DOHH2 (cell line): ENCODE data around the gene RBL2.
A peak's percentile ranks its signal among the peaks of the same experiment; 100 is the strongest.

ENCODE experiments used
- H3F3A ChIP-seq: fragments of 200-600 bp; sonication (generic), shearing (Covaris generic); 2 replicates; pipeline ENCODE4 v1.6.0; 2016; ENCODE audit warnings: antibody characterized with exemption, mild to moderate bottlenecking; ENCODE audit not compliant: control insufficient read depth, insufficient read depth
- H3K27ac ChIP-seq: fragments of 200-600 bp; sonication (generic); 2 replicates; pipeline ENCODE4 v1.5.1; 2014; ENCODE audit warnings: low read depth, mild to moderate bottlenecking, low read length, moderate library complexity
- H3K27me3 ChIP-seq: fragments of 200-600 bp; sonication (generic); 2 replicates; pipeline ENCODE4 v1.6.1; 2014; ENCODE audit warnings: mild to moderate bottlenecking, low read length, mixed read lengths; ENCODE audit not compliant: control insufficient read depth
- H3K36me3 ChIP-seq: fragments of 200-600 bp; sonication (generic); 2 replicates; pipeline ENCODE4 v1.6.1; 2014; ENCODE audit warnings: mild to moderate bottlenecking, low read length, moderate library complexity, mixed read lengths; ENCODE audit not compliant: control insufficient read depth
- H3K4me1 ChIP-seq: fragments of 200-600 bp; sonication (generic); 2 replicates; pipeline ENCODE4 v1.6.1; 2014; ENCODE audit warnings: mild to moderate bottlenecking, low read length, mixed read lengths; ENCODE audit not compliant: control insufficient read depth
- H3K4me2 ChIP-seq: fragments of 200-600 bp; sonication (generic); 2 replicates; pipeline ENCODE4 v1.6.0; 2014; ENCODE audit warnings: mild to moderate bottlenecking, low read length, moderate library complexity
- H3K4me3 ChIP-seq: fragments of 200-600 bp; sonication (generic); 2 replicates; pipeline ENCODE4 v1.5.1; 2014; ENCODE audit warnings: mild to moderate bottlenecking, low read length, mixed read lengths
- H3K79me2 ChIP-seq: fragments of 200-600 bp; sonication (generic); 2 replicates; pipeline ENCODE4 v1.6.1; 2014; ENCODE audit warnings: mild to moderate bottlenecking, low read length, mixed read lengths; ENCODE audit not compliant: control insufficient read depth
- H3K9me2 ChIP-seq: fragments of 200-600 bp; sonication (generic); replicated peaks from 2 replicates; pipeline ENCODE4 v1.6.1; 2014; ENCODE audit warnings: mild to moderate bottlenecking, low read length, mixed read lengths; ENCODE audit not compliant: control insufficient read depth
- H3K9me3 ChIP-seq: fragments of 200-600 bp; sonication (generic); 2 replicates; pipeline ENCODE4 v1.6.1; 2014; ENCODE audit warnings: antibody characterized with exemption, low read length, mixed read lengths; ENCODE audit not compliant: control insufficient read depth, insufficient read depth
- H4K20me1 ChIP-seq: fragments of 200-600 bp; sonication (generic); 2 replicates; pipeline ENCODE4 v1.6.0; 2014; ENCODE audit warnings: low read depth, mild to moderate bottlenecking, antibody characterized with exemption, low read length, moderate library complexity; ENCODE audit not compliant: control insufficient read depth, insufficient read depth
- EZH2phosphoT487 ChIP-seq: fragments of 200-600 bp; sonication (generic); IDR thresholded peaks from 2 replicates; pipeline ENCODE4 v1.6.1; 2017; ENCODE audit warnings: borderline replicate concordance, mild to moderate bottlenecking, antibody characterized with exemption, low read length, moderate library complexity, mixed read lengths
- TF ChIP-seq, protein P1 (sequence below): fragments of 200-600 bp; sonication (generic); IDR thresholded peaks from one replicate; pipeline ENCODE4 v1.5.1; 2014; ENCODE audit warnings: antibody characterized with exemption, mild to moderate bottlenecking, low read depth, low read length; ENCODE audit not compliant: poor library complexity, severe bottlenecking

RBL2 gene

DNA sequence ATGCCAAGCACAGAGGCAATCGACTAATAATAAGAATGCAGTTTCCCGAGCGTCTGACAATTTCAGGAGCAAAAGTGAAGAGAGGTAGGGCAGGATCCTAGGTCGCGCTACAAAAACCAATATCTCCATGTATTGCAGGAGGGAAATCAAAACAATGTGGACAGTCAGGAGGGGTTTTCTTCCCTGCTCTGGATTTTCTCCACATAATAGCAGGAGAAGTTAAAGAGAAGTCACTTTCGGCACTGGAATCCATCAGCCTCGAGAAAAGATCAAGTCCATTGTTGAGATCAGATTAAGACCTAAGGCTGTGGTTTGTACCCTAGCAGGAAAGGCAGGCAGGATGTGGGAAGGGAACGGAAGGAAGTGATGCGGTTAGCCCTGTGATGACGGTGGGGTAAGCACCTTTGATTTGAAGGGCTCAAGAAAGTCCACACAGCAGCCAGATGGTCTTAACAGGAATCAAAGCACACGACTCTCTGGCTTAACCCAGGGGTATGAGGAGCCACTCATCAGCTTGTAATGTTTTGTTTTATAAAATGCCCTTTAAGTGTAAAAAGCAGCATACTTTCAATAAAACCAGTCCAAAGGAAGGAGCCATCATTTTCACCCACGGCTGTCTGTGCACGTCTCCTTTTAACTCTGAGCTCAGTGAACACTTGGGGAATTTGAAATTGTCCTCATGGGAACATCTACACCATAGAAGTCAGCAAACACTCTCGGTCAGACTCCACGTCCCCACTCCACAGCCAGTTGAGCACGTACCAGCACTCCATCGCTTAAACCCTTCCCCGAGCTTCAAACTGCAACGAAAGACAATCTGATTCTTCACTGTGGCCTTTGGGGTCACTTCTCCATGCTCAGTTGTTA is 84.5 kb downstream of the RBL2 start:
- 0 out of 2 replicates have a peak, but pooled peaks cover 3% of the 10 kb centered on the region for H4K20me1 ChIP-seq
- peaks cover 35% of the 10 kb centered on the region for H3K27me3 ChIP-seq
- peak overlapping the region; percentile 71 for H3K4me3 ChIP-seq
- H3K9me2 ChIP-seq: no peaks in the 10 kb centered on the region
- H3K36me3 ChIP-seq: no peaks in the 10 kb centered on the region
- peak overlapping the region; percentile 63 for H3K27ac ChIP-seq
- H3K79me2 ChIP-seq: no peaks in the 10 kb centered on the region
- H3K4me2 ChIP-seq: peak overlapping the region; percentile 97
- H3K9me3 ChIP-seq: 0 out of 2 replicates have a peak, but pooled peaks cover under 1% of the 10 kb centered on the region
- TF ChIP-seq, protein P1, sequence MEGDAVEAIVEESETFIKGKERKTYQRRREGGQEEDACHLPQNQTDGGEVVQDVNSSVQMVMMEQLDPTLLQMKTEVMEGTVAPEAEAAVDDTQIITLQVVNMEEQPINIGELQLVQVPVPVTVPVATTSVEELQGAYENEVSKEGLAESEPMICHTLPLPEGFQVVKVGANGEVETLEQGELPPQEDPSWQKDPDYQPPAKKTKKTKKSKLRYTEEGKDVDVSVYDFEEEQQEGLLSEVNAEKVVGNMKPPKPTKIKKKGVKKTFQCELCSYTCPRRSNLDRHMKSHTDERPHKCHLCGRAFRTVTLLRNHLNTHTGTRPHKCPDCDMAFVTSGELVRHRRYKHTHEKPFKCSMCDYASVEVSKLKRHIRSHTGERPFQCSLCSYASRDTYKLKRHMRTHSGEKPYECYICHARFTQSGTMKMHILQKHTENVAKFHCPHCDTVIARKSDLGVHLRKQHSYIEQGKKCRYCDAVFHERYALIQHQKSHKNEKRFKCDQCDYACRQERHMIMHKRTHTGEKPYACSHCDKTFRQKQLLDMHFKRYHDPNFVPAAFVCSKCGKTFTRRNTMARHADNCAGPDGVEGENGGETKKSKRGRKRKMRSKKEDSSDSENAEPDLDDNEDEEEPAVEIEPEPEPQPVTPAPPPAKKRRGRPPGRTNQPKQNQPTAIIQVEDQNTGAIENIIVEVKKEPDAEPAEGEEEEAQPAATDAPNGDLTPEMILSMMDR: no peak
- TF ChIP-seq EZH2phosphoT487: no peak
- peaks cover 29% of the 10 kb centered on the region for H3K4me1 ChIP-seq
- no peaks in the 10 kb centered on the region for H3F3A ChIP-seq

DNA sequence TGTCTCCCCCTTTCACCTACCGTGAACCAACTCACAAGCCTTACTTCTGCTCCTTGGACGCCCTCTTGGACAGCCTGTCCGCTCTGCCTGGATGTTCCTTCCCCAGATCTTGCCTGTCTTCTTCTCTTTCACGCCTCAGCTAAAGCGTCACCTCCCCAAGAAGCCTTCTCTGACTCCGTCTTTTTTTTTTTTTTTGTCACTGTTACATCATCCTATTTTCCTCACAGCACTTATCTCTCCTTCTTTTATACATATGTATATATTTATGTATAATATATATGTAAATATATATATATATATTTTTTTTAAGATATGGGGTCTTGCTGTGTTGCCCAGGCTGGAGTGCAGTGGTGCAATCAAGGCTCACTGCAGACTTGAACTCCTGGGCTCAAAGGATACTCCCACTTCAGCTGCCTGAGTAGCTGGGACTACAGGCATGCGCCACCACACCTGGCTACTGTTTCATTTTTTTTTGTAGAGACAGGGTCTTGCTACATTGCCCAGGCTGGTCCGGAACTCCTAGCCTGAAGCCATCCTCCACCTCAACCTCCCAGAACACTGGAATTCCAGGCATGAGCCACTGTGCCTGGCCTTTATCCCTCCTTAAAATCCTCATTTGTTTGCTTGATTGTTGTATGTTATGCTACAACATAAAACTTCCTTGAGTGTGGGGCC is 85.3 kb downstream of the RBL2 start:
- peak overlapping the region; percentile 63; the same call in 1 of the 2 replicates for H3K27ac ChIP-seq
- TF ChIP-seq, protein P1: no peak
- TF ChIP-seq EZH2phosphoT487: no peak
- H3K9me2 ChIP-seq: no peaks in the 10 kb centered on the region
- H3K9me3 ChIP-seq: no peaks in the 10 kb centered on the region
- peak overlapping the region; percentile 71 for H3K4me3 ChIP-seq
- H3K4me1 ChIP-seq: peaks cover 29% of the 10 kb centered on the region
- 0 out of 2 replicates have a peak, but pooled peaks cover 3% of the 10 kb centered on the region for H4K20me1 ChIP-seq
- H3K4me2 ChIP-seq: peak overlapping the region; percentile 97
- H3K79me2 ChIP-seq: no peaks in the 10 kb centered on the region
- peaks cover 35% of the 10 kb centered on the region for H3K27me3 ChIP-seq
- no peaks in the 10 kb centered on the region for H3F3A ChIP-seq
- no peaks in the 10 kb centered on the region for H3K36me3 ChIP-seq

DNA sequence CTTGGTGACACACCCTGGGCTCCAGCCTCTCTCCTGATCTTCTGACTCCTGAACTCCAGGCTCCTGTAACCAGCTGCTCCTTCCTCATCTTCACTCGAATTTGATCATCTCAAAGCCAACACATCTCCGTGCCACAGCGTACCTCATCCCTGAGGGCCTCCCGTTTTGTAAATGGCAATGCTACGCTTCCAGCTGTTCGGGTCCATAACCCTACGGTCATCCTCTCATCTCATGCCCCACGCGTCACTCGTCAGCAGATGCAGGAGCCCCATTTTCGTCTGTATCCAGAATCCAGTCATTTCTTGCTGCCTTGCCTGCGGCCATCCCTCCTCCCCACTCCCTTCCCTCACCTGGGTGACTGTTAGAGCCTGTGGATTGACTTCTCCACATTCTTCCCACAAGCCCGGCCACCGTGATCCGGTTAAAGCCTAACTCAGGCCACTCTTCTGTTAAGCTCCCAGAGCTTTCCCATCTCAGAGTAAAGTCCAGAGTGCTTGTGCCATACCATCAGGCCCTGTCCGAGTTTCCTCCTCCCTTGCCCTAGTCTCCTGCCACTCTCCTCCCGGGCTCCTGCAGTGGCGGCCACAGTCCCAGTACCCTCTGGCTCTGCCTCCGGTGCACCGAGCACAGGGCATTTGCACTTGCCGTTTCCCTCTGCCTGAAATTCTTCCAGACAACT is 89.0 kb downstream of the RBL2 start:
- Histone ChIP-seq H3K27me3 (peaks cover 23% of the 10 kb centered on the region), H4K20me1 (0 out of 2 replicates have a peak, but pooled peaks cover 3% of the 10 kb centered on the region), H3K36me3 (no peaks in the 10 kb centered on the region), H3F3A (no peaks in the 10 kb centered on the region), H3K79me2 (no peaks in the 10 kb centered on the region), H3K27ac (no peak overlapping the region), H3K4me1 (peaks cover 19% of the 10 kb centered on the region), H3K9me2 (no peaks in the 10 kb centered on the region), H3K4me3 (no peak overlapping the region), H3K9me3 (no peaks in the 10 kb centered on the region), H3K4me2 (no peak overlapping the region)
- no peak for TF ChIP-seq EZH2phosphoT487
- TF ChIP-seq, protein P1: no peak
